WTC11 (cell line): ENCODE results near the gene ZRANB2. TPM values are rescaled to one million over a fixed set of nuclear protein-coding genes. Genes with fewer than 3 reads are reported as not detected.

Experiments
- ATAC-seq: fragments of 200-7000 bp; cut with Tn5 transposase; 2 replicates; pipeline ENCODE4 v1.10.0; 2021; ENCODE audit warnings: mild to moderate bottlenecking, moderate library complexity
- CTCF ChIA-PET: fragments of 300-600 bp; sonication (Branson Sonifier 250); formaldehyde crosslinking; loops from one replicate; lab custom pipeline; 2021; ENCODE audit warnings: antibody characterized with exemption; lab: Charles Lee
- POLR2A ChIA-PET: fragments of 350-600 bp; sonication (Branson Sonifier 250); formaldehyde crosslinking; loops from one replicate; lab custom pipeline; 2021; ENCODE audit warnings: antibody characterized with exemption; lab: Charles Lee
- DNase-seq: peaks from one replicate; pipeline ENCODE4 v3.0.0; 2021; ENCODE audit warnings: low spot score
- H3K27ac Mint-ChIP-seq: 2 replicates; pipeline ENCODE4 v1.8.0; 2021; ENCODE audit warnings: mixed read lengths
- H3K27me3 Mint-ChIP-seq: 2 replicates; pipeline ENCODE4 v1.8.0; 2021; ENCODE audit warnings: low read depth, mild to moderate bottlenecking, moderate library complexity, mixed read lengths
- H3K36me3 Mint-ChIP-seq: 2 replicates; pipeline ENCODE4 v1.8.0; 2021; ENCODE audit warnings: mixed read lengths
- H3K4me1 Mint-ChIP-seq: 2 replicates; pipeline ENCODE4 v1.8.0; 2022; ENCODE audit warnings: mixed read lengths
- H3K4me3 Mint-ChIP-seq: 2 replicates; pipeline ENCODE4 v1.8.0; 2021; ENCODE audit warnings: mild to moderate bottlenecking, moderate library complexity, mixed read lengths
- H3K9me3 Mint-ChIP-seq: 2 replicates; pipeline ENCODE4 v1.8.0; 2021; ENCODE audit warnings: mixed read lengths
- AFF4 ChIP-seq: sonication (generic); formaldehyde crosslinking; IDR thresholded peaks from 2 replicates; pipeline ENCODE4 v1.8.1; 2023; ENCODE audit warnings: mild to moderate bottlenecking, missing genetic modification reagents, borderline replicate concordance
- CBFB ChIP-seq: sonication (generic); formaldehyde crosslinking; IDR thresholded peaks from 2 replicates; pipeline ENCODE4 v1.8.1; 2022; ENCODE audit warnings: mild to moderate bottlenecking, low read depth, missing genetic modification reagents
- E2F1 ChIP-seq: sonication (generic); formaldehyde crosslinking; IDR thresholded peaks from 2 replicates; pipeline ENCODE4 v1.8.0; 2022; ENCODE audit warnings: mild to moderate bottlenecking, missing genetic modification reagents
- E2F5 ChIP-seq: sonication (generic); formaldehyde crosslinking; IDR thresholded peaks from 2 replicates; pipeline ENCODE4 v1.8.1; 2022; ENCODE audit warnings: mild to moderate bottlenecking, moderate library complexity, missing genetic modification reagents
- GABPB1 ChIP-seq: sonication (generic); formaldehyde crosslinking; IDR thresholded peaks from 2 replicates; pipeline ENCODE4 v1.8.1; 2023; ENCODE audit warnings: mild to moderate bottlenecking, missing genetic modification reagents
- HMGA2 ChIP-seq: fragments of 250-450 bp; sonication (Bioruptor Pico); IDR thresholded peaks from 2 replicates; pipeline ENCODE4 v1.4.0; 2021; ENCODE audit warnings: mild to moderate bottlenecking, moderate library complexity
- IRF1 ChIP-seq: sonication (generic); formaldehyde crosslinking; IDR thresholded peaks from 2 replicates; pipeline ENCODE4 v1.8.0; 2023; ENCODE audit warnings: missing genetic modification reagents
- KAT7 ChIP-seq: sonication (generic); formaldehyde crosslinking; IDR thresholded peaks from 2 replicates; pipeline ENCODE4 v1.8.1; 2023; ENCODE audit warnings: missing genetic modification reagents, mild to moderate bottlenecking, borderline replicate concordance
- NFE2L1 ChIP-seq: sonication (generic); formaldehyde crosslinking; IDR thresholded peaks from 2 replicates; pipeline ENCODE4 v1.8.1; 2023; ENCODE audit warnings: missing genetic modification reagents
- RELA ChIP-seq: sonication (generic); formaldehyde crosslinking; IDR thresholded peaks from 2 replicates; pipeline ENCODE4 v1.8.1; 2022; ENCODE audit warnings: missing genetic modification reagents, mild to moderate bottlenecking, borderline replicate concordance
- SMAD3 ChIP-seq: sonication (generic); formaldehyde crosslinking; IDR thresholded peaks from 2 replicates; pipeline ENCODE4 v1.8.0; 2022; ENCODE audit warnings: missing genetic modification reagents, mild to moderate bottlenecking, borderline replicate concordance
- SP1 ChIP-seq: sonication (generic); formaldehyde crosslinking; conservative IDR thresholded peaks from 2 replicates; pipeline ENCODE4 v1.8.1; 2022; ENCODE audit warnings: missing genetic modification reagents
- TEAD1 ChIP-seq: sonication (generic); formaldehyde crosslinking; IDR thresholded peaks from 2 replicates; pipeline ENCODE4 v1.8.0; 2022; ENCODE audit warnings: mild to moderate bottlenecking, missing genetic modification reagents
- USF1 ChIP-seq: sonication (generic); formaldehyde crosslinking; IDR thresholded peaks from 2 replicates; pipeline ENCODE4 v1.8.0; 2022; ENCODE audit warnings: mild to moderate bottlenecking, missing genetic modification reagents
- USF2 ChIP-seq: sonication (generic); formaldehyde crosslinking; IDR thresholded peaks from 2 replicates; pipeline ENCODE4 v1.8.1; 2023; ENCODE audit warnings: mild to moderate bottlenecking, missing genetic modification reagents, moderate library complexity
- ZNF138 ChIP-seq: sonication (generic); formaldehyde crosslinking; conservative IDR thresholded peaks from 2 replicates; pipeline ENCODE4 v1.8.1; 2022; ENCODE audit warnings: mild to moderate bottlenecking, moderate library complexity, missing genetic modification reagents
- ZNF232 ChIP-seq: sonication (generic); formaldehyde crosslinking; IDR thresholded peaks from 2 replicates; pipeline ENCODE4 v1.8.0; 2022; ENCODE audit warnings: mild to moderate bottlenecking, missing genetic modification reagents
- ZNF317 ChIP-seq: sonication (generic); formaldehyde crosslinking; IDR thresholded peaks from 2 replicates; pipeline ENCODE4 v1.8.1; 2023; ENCODE audit warnings: low read depth, mild to moderate bottlenecking, moderate library complexity, missing genetic modification reagents, borderline replicate concordance
- ZNF532 ChIP-seq: fragments of 250-450 bp; sonication (Bioruptor Pico); IDR thresholded peaks from 2 replicates; pipeline ENCODE4 v1.9.0; 2021; ENCODE audit warnings: mild to moderate bottlenecking, borderline replicate concordance
- total RNA-seq: library from RNA; stranded (reverse); gene quantifications from 3 replicates; pipeline ENCODE4 v1.2.3, GENCODE V29; 2021
- TF ChIP-seq, protein P1 (sequence below): sonication (generic); formaldehyde crosslinking; IDR thresholded peaks from 2 replicates; pipeline ENCODE4 v1.8.1; 2023; ENCODE audit warnings: mild to moderate bottlenecking, missing genetic modification reagents, moderate library complexity

ZRANB2 gene
- total RNA-seq, 1 experiment from 2014 or later, result 85.8 TPM

DNA sequence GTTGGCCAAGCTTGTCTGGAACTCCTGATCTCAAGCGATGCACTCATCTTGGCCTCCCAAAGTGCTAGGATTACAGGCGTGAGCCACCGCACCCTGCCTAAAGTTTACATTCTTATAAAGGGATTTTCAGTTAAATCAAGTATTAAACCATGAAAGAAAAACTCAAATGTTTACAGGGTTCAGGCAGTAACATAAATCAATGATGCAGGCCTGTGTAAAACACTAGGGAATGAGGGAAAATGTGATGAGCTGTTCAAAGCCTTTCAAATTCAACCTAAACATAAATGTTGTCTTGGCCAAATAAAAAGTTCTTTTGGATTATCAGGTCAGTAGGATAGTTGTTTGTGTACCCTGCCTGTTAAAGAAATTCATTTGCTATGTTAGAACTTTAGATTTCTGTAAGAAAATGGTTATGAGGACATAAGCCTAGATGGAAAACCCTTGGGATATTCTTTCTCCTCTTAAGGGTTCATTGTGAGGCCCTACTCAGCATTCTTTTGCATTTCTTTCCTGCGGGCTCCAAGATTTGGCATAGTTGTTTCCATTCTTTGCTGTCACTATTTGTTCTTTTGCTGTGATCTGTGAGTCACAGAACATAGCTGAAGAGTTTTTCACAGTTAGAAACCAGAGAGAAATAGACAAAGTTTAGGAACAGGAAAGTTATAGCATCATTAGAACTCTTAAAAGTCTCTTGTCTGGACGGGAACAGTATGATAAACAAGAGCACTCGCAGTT, 8.9 kb upstream of the ZRANB2 start:
- Mint-ChIP-seq H3K9me3 (no peaks in the 10 kb centered on the region), H3K36me3 (no peaks in the 10 kb centered on the region), H3K4me3 (no peak overlapping the region), H3K27me3 (peaks cover 14% of the 10 kb centered on the region), H3K4me1 (no peaks in the 10 kb centered on the region), H3K27ac (no peak overlapping the region)
- TF ChIP-seq GABPB1, result no peak
- TF ChIP-seq CBFB (CRISPR knock-in tag), result no peak
- no peak for TF ChIP-seq E2F1 (CRISPR knock-in tag)
- no peak for TF ChIP-seq NFE2L1 (CRISPR knock-in tag)
- TF ChIP-seq IRF1, result no peak
- TF ChIP-seq, protein P1, sequence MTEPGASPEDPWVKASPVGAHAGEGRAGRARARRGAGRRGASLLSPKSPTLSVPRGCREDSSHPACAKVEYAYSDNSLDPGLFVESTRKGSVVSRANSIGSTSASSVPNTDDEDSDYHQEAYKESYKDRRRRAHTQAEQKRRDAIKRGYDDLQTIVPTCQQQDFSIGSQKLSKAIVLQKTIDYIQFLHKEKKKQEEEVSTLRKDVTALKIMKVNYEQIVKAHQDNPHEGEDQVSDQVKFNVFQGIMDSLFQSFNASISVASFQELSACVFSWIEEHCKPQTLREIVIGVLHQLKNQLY (CRISPR knock-in tag), result no peak
- no peak for TF ChIP-seq SMAD3 (CRISPR knock-in tag)
- no peak for TF ChIP-seq HMGA2 (CRISPR knock-in tag)
- no peak for TF ChIP-seq ZNF138 (CRISPR knock-in tag)
- no peak for TF ChIP-seq ZNF232 (CRISPR knock-in tag)
- TF ChIP-seq SP1 (CRISPR knock-in tag), result no peak
- ChIA-PET CTCF (no interaction called here), POLR2A (no interaction called here)
- ATAC-seq, result no peak
- no peak for DNase-seq

- DNase-seq (no peak), ATAC-seq (no peak)
- no peak overlapping the region for H3K4me3 Mint-ChIP-seq
- peaks cover 23% of the 10 kb centered on the region for H3K27me3 Mint-ChIP-seq
- no peaks in the 10 kb centered on the region for H3K9me3 Mint-ChIP-seq
- no peak overlapping the region for H3K27ac Mint-ChIP-seq
- no peaks in the 10 kb centered on the region for H3K36me3 Mint-ChIP-seq
- no peaks in the 10 kb centered on the region for H3K4me1 Mint-ChIP-seq
- CTCF ChIA-PET, result no interaction called here
- POLR2A ChIA-PET, result no interaction called here
- TF ChIP-seq USF1 (CRISPR knock-in tag) (no peak), RELA (CRISPR knock-in tag) (no peak), AFF4 (no peak), NFE2L1 (CRISPR knock-in tag) (no peak), KAT7 (CRISPR knock-in tag) (no peak), ZNF532 (CRISPR knock-in tag) (no peak), TEAD1 (CRISPR knock-in tag) (no peak), E2F5 (CRISPR knock-in tag) (no peak), CBFB (CRISPR knock-in tag) (no peak), SMAD3 (CRISPR knock-in tag) (no peak), USF2 (CRISPR knock-in tag) (no peak), ZNF317 (CRISPR knock-in tag) (no peak)
These were observed 7.9 kb upstream of the ZRANB2 start for GRCh38 chr1:71088645-71089287.
